Astrocyte (in vitro differentiated cells and primary cell): Measurements from ENCODE around the gene ATP1B1.
A peak's percentile ranks its signal among the peaks of the same experiment; 100 is the strongest.

Source experiments
- CTCF ChIP-seq: IDR thresholded peaks from 2 replicates; pipeline ENCODE4 v1.5.1; 2011; ENCODE audit warnings: low read depth, mild to moderate bottlenecking, inconsistent platforms, low read length, moderate library complexity; ENCODE audit not compliant: insufficient read depth
- EZH2 ChIP-seq: IDR thresholded peaks from 2 replicates; pipeline ENCODE4 v1.6.1; 2012; ENCODE audit warnings: mild to moderate bottlenecking, low read length, inconsistent platforms; ENCODE audit not compliant: insufficient read depth

- no peak for TF ChIP-seq CTCF
- peak; percentile 55 for TF ChIP-seq EZH2
Measured at GRCh38 chr1:169105434-169106094, 926 bp upstream of the ATP1B1 start.
